K562 (cell line): Measurements from ENCODE around the gene OR14A16. TPM values are rescaled to one million over a fixed set of nuclear protein-coding genes. Genes with fewer than 3 reads are reported as not detected.

Experiments used
- ETV1 ChIP-seq: fragments of 450-650 bp; conservative IDR thresholded peaks from 2 replicates; pipeline ENCODE4 v1.6.1; 2016; ENCODE audit warnings: missing genetic modification characterization, control low read depth, low read depth, missing compliant biosample characterization
- FOXJ3 ChIP-seq: sonication (generic); formaldehyde crosslinking; IDR thresholded peaks from 2 replicates; pipeline ENCODE4 v1.4.0; 2020; ENCODE audit warnings: mild to moderate bottlenecking, missing genetic modification reagents
- FOXK1 ChIP-seq: sonication (generic); formaldehyde crosslinking; IDR thresholded peaks from 2 replicates; pipeline ENCODE4 v1.8.0; 2022; ENCODE audit warnings: missing genetic modification reagents, mild to moderate bottlenecking, borderline replicate concordance
- GABPA ChIP-seq: fragments of 200-800 bp; sonication (Bioruptor generic); conservative IDR thresholded peaks from 2 replicates; pipeline ENCODE4 v1.6.1; 2016; ENCODE audit warnings: low read depth, missing genetic modification characterization, missing compliant biosample characterization
- HSF4 ChIP-seq: fragments of 250-450 bp; sonication (Bioruptor Pico); IDR thresholded peaks from 2 replicates; pipeline ENCODE4 v2.1.2; 2022; ENCODE audit warnings: mild to moderate bottlenecking, moderate library complexity, borderline replicate concordance
- NCOA1 ChIP-seq: fragments of 450-650 bp; IDR thresholded peaks from 2 replicates; pipeline ENCODE4 v1.6.1; 2016; ENCODE audit warnings: low read depth
- NFIC ChIP-seq: fragments of 450-650 bp; IDR thresholded peaks from 2 replicates; pipeline ENCODE4 v1.6.1; 2017; ENCODE audit warnings: mild to moderate bottlenecking, inconsistent platforms
- PCBP2 ChIP-seq: fragments of 200-400 bp; formaldehyde crosslinking; IDR thresholded peaks from 2 replicates; pipeline ENCODE4 v1.6.1; 2018; ENCODE audit warnings: low read length, low read depth, mild to moderate bottlenecking, moderate library complexity; ENCODE audit not compliant: poor library complexity, severe bottlenecking
- PURB ChIP-seq: sonication (generic); formaldehyde crosslinking; IDR thresholded peaks from 2 replicates; pipeline ENCODE4 v1.9.0; 2021; ENCODE audit warnings: low read depth, mild to moderate bottlenecking, missing genetic modification reagents
- ZC3H11A ChIP-seq: IDR thresholded peaks from 2 replicates; pipeline ENCODE4 v1.6.1; 2012; ENCODE audit warnings: low read depth, low read length, improper control_type of control experiment
- ZNF354B ChIP-seq: fragments of 250-450 bp; sonication (Bioruptor Pico); IDR thresholded peaks from 2 replicates; pipeline ENCODE4 v1.4.0; 2020
- ZSCAN32 ChIP-seq: fragments of 450-650 bp; formaldehyde crosslinking; IDR thresholded peaks from 2 replicates; pipeline ENCODE4 v1.4.0; 2020; ENCODE audit warnings: mild to moderate bottlenecking, moderate library complexity
- polyA plus RNA-seq, 8 experiments: library from polyadenylated mRNA; depleted of rRNA in 4 of 8; stranded (reverse) in 5 of 8; unstranded in 3 of 8; fragments of >200 nt; fragmentation: Nextera tagmentation in 2 of 8; fragmentation: Illumina TruSeq in 1 of 8; extraction: Ambion mirVana in 2 of 8; extraction: Trizol in 1 of 8; gene quantifications; 2 replicates each; pipeline versions ENCODE4 v1.2.1 to v1.2.3, GENCODE V29; 2011 to 2014; ENCODE audit warnings: inconsistent platforms in 1 of 8, missing spikeins in 1 of 8
- total RNA-seq, 7 experiments: library from RNA; depleted of rRNA in 6 of 7; stranded (reverse); fragments of >200 nt in 6 of 7; fragmentation: Illumina TruSeq in 2 of 7; extraction: Trizol in 2 of 7; gene quantifications; 2 replicates each; pipeline versions ENCODE4 v1.2.1 to v1.2.3, GENCODE V29; 2011 to 2021; ENCODE audit warnings: low replicate concordance in 1 of 7
- TF ChIP-seq, protein P1 (sequence below), 2 experiments: fragments of 250-450 bp in 1 of 2; fragments of 450-650 bp in 1 of 2; sonication (Bioruptor Pico) in 1 of 2; IDR thresholded peaks; 2 replicates each; pipeline versions ENCODE4 v1.6.1 to v1.8.0; 2016 to 2021; ENCODE audit warnings: mild to moderate bottlenecking in 2 of 2, moderate library complexity in 2 of 2, missing compliant biosample characterization in 1 of 2, missing genetic modification characterization in 1 of 2
- TF ChIP-seq, protein P2 (sequence below): fragments of 200-400 bp; formaldehyde crosslinking; IDR thresholded peaks from 2 replicates; pipeline ENCODE4 v1.6.1; 2017; ENCODE audit warnings: mild to moderate bottlenecking, low read depth, low read length, moderate library complexity
- TF ChIP-seq, protein P3 (sequence below), 2 experiments: fragments of 450-650 bp; IDR thresholded peaks; 2 replicates each; pipeline ENCODE4 v1.6.1; 2016
- TF ChIP-seq, protein P4 (sequence below): fragments of 450-650 bp; IDR thresholded peaks from 2 replicates; pipeline ENCODE4 v1.6.1; 2018; ENCODE audit warnings: mild to moderate bottlenecking, low read depth; ENCODE audit not compliant: partially characterized antibody
- TF ChIP-seq, protein P5 (sequence below): sonication (generic); formaldehyde crosslinking; IDR thresholded peaks from 2 replicates; pipeline ENCODE4 v1.8.1; 2022; ENCODE audit warnings: missing genetic modification reagents
- TF ChIP-seq, protein P6 (sequence below): IDR thresholded peaks from 2 replicates; pipeline ENCODE4 v1.6.1; 2011; ENCODE audit warnings: borderline replicate concordance, low read depth, mild to moderate bottlenecking, moderate library complexity, low read length; ENCODE audit not compliant: insufficient read depth, poor library complexity, severe bottlenecking

Gene OR14A16
- total and polyA plus RNA-seq, 9 of the 15 experiments (the other 6 are each of a cell fraction or from before 2014, with no cell fraction given): not detected

DNA sequence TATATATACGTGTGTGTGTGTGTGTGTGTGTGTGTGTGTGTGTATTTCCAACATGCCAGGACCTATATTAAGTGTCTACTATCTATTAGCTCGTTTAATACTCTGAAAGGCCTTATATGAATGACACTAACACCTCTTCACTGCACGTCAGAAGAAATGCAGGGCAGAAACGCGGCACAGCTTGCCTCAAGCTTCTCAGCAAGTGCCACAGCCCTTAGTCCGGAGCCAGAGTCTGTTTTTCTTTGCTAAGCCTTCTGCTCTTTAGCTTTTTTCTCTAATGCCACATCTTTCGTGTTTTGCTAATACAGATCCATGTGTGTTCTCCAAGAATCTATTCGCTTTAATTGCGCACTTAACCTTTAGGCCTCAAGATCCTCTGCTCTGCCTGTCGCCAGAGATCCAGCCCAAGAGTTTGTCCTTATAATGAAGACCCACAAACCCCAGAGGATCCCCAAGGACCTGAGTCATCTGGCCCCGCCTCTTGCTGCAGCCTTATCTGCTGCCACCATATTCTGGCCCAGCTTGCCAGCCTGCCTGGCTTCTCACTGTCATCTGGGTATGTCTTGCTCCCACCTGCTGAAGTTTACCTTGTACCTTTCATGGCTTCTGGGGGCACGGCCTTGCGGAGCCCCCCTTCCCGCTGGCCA, 31.1 kb upstream of the OR14A16 start (continued):
- TF ChIP-seq, protein P1, sequence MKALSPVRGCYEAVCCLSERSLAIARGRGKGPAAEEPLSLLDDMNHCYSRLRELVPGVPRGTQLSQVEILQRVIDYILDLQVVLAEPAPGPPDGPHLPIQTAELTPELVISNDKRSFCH (CRISPR knock-in tag; IDR thresholded peaks at IDR 0.05): no peak
- TF ChIP-seq, protein P1 (tag; IDR thresholded peaks at IDR 0.05): no peak
- TF ChIP-seq NFIC (peak; percentile 78), PURB (CRISPR knock-in tag) (no peak), NCOA1 (no peak), ZSCAN32 (CRISPR knock-in tag) (no peak), HSF4 (no peak), ZNF354B (CRISPR knock-in tag) (no peak), PCBP2 (no peak), GABPA (tag) (no peak), ETV1 (no peak), FOXJ3 (CRISPR knock-in tag) (no peak), FOXK1 (CRISPR knock-in tag) (no peak), ZC3H11A (no peak)
- TF ChIP-seq, protein P2, sequence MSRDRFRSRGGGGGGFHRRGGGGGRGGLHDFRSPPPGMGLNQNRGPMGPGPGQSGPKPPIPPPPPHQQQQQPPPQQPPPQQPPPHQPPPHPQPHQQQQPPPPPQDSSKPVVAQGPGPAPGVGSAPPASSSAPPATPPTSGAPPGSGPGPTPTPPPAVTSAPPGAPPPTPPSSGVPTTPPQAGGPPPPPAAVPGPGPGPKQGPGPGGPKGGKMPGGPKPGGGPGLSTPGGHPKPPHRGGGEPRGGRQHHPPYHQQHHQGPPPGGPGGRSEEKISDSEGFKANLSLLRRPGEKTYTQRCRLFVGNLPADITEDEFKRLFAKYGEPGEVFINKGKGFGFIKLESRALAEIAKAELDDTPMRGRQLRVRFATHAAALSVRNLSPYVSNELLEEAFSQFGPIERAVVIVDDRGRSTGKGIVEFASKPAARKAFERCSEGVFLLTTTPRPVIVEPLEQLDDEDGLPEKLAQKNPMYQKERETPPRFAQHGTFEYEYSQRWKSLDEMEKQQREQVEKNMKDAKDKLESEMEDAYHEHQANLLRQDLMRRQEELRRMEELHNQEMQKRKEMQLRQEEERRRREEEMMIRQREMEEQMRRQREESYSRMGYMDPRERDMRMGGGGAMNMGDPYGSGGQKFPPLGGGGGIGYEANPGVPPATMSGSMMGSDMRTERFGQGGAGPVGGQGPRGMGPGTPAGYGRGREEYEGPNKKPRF: no peak
- TF ChIP-seq, protein P3, sequence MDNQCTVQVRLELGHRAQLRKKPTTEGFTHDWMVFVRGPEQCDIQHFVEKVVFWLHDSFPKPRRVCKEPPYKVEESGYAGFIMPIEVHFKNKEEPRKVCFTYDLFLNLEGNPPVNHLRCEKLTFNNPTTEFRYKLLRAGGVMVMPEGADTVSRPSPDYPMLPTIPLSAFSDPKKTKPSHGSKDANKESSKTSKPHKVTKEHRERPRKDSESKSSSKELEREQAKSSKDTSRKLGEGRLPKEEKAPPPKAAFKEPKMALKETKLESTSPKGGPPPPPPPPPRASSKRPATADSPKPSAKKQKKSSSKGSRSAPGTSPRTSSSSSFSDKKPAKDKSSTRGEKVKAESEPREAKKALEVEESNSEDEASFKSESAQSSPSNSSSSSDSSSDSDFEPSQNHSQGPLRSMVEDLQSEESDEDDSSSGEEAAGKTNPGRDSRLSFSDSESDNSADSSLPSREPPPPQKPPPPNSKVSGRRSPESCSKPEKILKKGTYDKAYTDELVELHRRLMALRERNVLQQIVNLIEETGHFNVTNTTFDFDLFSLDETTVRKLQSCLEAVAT (IDR thresholded peaks at IDR 0.05): no peak
- TF ChIP-seq, protein P4, sequence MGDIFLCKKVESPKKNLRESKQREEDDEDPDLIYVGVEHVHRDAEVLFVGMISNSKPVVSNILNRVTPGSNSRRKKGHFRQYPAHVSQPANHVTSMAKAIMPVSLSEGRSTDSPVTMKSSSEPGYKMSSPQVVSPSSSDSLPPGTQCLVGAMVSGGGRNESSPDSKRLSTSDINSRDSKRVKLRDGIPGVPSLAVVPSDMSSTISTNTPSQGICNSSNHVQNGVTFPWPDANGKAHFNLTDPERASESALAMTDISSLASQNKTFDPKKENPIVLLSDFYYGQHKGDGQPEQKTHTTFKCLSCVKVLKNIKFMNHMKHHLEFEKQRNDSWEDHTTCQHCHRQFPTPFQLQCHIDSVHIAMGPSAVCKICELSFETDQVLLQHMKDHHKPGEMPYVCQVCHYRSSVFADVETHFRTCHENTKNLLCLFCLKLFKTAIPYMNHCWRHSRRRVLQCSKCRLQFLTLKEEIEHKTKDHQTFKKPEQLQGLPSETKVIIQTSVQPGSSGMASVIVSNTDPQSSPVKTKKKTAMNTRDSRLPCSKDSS: no peak
- TF ChIP-seq, protein P5, sequence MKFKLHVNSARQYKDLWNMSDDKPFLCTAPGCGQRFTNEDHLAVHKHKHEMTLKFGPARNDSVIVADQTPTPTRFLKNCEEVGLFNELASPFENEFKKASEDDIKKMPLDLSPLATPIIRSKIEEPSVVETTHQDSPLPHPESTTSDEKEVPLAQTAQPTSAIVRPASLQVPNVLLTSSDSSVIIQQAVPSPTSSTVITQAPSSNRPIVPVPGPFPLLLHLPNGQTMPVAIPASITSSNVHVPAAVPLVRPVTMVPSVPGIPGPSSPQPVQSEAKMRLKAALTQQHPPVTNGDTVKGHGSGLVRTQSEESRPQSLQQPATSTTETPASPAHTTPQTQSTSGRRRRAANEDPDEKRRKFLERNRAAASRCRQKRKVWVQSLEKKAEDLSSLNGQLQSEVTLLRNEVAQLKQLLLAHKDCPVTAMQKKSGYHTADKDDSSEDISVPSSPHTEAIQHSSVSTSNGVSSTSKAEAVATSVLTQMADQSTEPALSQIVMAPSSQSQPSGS (CRISPR knock-in tag): no peak
- TF ChIP-seq, protein P6, sequence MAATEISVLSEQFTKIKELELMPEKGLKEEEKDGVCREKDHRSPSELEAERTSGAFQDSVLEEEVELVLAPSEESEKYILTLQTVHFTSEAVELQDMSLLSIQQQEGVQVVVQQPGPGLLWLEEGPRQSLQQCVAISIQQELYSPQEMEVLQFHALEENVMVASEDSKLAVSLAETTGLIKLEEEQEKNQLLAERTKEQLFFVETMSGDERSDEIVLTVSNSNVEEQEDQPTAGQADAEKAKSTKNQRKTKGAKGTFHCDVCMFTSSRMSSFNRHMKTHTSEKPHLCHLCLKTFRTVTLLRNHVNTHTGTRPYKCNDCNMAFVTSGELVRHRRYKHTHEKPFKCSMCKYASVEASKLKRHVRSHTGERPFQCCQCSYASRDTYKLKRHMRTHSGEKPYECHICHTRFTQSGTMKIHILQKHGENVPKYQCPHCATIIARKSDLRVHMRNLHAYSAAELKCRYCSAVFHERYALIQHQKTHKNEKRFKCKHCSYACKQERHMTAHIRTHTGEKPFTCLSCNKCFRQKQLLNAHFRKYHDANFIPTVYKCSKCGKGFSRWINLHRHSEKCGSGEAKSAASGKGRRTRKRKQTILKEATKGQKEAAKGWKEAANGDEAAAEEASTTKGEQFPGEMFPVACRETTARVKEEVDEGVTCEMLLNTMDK: no peak
